Prostate gland (tissue), 2 donors: ENCODE results near the gene DNAH9.

ENCODE experiments used
- POLR2A ChIP-seq: fragments of 450-650 bp; IDR thresholded peaks from one replicate; pipeline ENCODE4 v1.6.1; 2016; ENCODE audit warnings: antibody characterized with exemption, mild to moderate bottlenecking
- POLR2AphosphoS5 ChIP-seq: sonication (generic); formaldehyde crosslinking; IDR thresholded peaks from one replicate; pipeline ENCODE4 v1.6.1; 2017; ENCODE audit warnings: antibody characterized with exemption
- TF ChIP-seq, protein P1 (sequence below), 4 experiments: fragments of 200-600 bp in 2 of 4; fragments of 450-650 bp in 2 of 4; sonication (generic) in 2 of 4; IDR thresholded peaks; 1 replicate in 3 of 4; 2 replicates in 1 of 4; pipeline ENCODE4 v1.5.1; 2016 to 2019; ENCODE audit warnings: antibody characterized with exemption in 4 of 4, mild to moderate bottlenecking in 2 of 4, moderate library complexity in 2 of 4

DNA sequence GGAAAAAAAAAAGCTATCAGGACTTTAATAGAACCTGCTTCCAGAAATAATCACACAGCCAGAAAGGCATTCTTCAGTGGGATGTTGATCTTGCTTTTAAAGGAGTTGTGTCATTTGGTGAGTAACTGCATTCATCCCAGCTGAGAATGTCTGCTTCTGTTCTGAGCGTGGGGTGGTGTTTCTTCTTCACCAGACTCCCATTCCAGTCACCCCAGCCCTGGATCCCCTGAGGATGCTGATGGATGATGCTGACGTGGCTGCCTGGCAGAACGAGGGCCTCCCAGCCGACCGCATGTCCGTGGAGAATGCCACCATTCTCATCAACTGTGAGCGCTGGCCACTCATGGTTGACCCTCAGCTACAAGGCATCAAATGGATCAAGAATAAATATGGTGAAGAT, 276.5 kb downstream of the DNAH9 start:
- TF ChIP-seq POLR2AphosphoS5, result no peak
- TF ChIP-seq, protein P1, sequence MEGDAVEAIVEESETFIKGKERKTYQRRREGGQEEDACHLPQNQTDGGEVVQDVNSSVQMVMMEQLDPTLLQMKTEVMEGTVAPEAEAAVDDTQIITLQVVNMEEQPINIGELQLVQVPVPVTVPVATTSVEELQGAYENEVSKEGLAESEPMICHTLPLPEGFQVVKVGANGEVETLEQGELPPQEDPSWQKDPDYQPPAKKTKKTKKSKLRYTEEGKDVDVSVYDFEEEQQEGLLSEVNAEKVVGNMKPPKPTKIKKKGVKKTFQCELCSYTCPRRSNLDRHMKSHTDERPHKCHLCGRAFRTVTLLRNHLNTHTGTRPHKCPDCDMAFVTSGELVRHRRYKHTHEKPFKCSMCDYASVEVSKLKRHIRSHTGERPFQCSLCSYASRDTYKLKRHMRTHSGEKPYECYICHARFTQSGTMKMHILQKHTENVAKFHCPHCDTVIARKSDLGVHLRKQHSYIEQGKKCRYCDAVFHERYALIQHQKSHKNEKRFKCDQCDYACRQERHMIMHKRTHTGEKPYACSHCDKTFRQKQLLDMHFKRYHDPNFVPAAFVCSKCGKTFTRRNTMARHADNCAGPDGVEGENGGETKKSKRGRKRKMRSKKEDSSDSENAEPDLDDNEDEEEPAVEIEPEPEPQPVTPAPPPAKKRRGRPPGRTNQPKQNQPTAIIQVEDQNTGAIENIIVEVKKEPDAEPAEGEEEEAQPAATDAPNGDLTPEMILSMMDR (IDR thresholded peaks at IDR 0.05), result no peak
- no peak for TF ChIP-seq POLR2A
